Right lobe of liver (tissue), 4 donors: ENCODE measurements around the gene BOD1L1.

ENCODE experiments used
- POLR2A ChIP-seq: fragments of 450-650 bp; IDR thresholded peaks from one replicate; pipeline ENCODE4 v1.6.1; 2017; ENCODE audit warnings: antibody characterized with exemption, mild to moderate bottlenecking
- TF ChIP-seq, protein P1 (sequence below), 4 donors: fragments of 200-600 bp in 3 of 4; fragments of 450-650 bp in 1 of 4; IDR thresholded peaks; one replicate each; pipeline versions ENCODE4 v1.5.1 to v1.8.0; 2016 to 2022; ENCODE audit warnings: antibody characterized with exemption in 4 of 4, mild to moderate bottlenecking in 2 of 4
- donor health status: DM: no; HTN: no; CAD: no.
- donor health status: DM: no; HTN: no; CAD: no.
- donor health status: DM: no; HTN: yes; CAD: no.

DNA sequence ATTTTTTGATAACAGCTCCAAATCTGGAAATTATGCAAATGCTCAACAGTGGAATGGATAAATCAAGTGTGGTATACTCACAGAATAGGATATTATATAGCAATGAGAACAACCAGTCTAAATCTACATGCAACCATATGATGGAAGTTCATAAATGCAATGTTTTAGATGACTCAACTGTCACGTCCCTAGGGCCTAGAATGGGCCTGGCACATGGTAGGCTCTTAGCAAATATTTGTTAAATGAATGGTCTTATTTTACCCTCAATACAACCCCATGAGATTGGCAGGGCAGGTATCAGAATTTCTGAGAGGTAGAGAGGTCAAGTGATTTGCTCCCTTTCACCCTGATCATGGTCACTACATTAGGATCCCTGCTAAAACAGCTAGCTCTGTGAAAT is 68.6 kb downstream of the BOD1L1 start:
- TF ChIP-seq, protein P1, sequence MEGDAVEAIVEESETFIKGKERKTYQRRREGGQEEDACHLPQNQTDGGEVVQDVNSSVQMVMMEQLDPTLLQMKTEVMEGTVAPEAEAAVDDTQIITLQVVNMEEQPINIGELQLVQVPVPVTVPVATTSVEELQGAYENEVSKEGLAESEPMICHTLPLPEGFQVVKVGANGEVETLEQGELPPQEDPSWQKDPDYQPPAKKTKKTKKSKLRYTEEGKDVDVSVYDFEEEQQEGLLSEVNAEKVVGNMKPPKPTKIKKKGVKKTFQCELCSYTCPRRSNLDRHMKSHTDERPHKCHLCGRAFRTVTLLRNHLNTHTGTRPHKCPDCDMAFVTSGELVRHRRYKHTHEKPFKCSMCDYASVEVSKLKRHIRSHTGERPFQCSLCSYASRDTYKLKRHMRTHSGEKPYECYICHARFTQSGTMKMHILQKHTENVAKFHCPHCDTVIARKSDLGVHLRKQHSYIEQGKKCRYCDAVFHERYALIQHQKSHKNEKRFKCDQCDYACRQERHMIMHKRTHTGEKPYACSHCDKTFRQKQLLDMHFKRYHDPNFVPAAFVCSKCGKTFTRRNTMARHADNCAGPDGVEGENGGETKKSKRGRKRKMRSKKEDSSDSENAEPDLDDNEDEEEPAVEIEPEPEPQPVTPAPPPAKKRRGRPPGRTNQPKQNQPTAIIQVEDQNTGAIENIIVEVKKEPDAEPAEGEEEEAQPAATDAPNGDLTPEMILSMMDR (IDR thresholded peaks at IDR 0.05) = no peak
- no peak for TF ChIP-seq POLR2A
